ENCODE results near the gene SSBP4.

GRCh38 chr19:18392417-18392816, 26.8 kb upstream of the SSBP4 start:
- no peak for TF ChIP-seq REST (IDR thresholded peaks at IDR 0.05; ENCODE audit: insufficient read depth in 1 of 2, low read depth in 2 of 2, low read length in 2 of 2)
- TF ChIP-seq SIN3A (IDR thresholded peaks at IDR 0.05; ENCODE audit: borderline replicate concordance, insufficient read depth, low read length): no peak
- TF ChIP-seq TAF1 (IDR thresholded peaks at IDR 0.05; ENCODE audit: borderline replicate concordance, insufficient read depth, low read length): no peak

Data from PFSK-1 (cell line).